ENCODE measurements around the gene COX4I2.
"Not testable (repeated sequence)": the region's sequence is repeated elsewhere in the genome, so short reads cannot be mapped to it uniquely, and the experiment has no call there.

The COX4I2 gene

GRCh38 chr20:31608251-31608945 is 29.3 kb upstream of the COX4I2 start:
- peak; percentile 53 for DNase-seq

DNA sequence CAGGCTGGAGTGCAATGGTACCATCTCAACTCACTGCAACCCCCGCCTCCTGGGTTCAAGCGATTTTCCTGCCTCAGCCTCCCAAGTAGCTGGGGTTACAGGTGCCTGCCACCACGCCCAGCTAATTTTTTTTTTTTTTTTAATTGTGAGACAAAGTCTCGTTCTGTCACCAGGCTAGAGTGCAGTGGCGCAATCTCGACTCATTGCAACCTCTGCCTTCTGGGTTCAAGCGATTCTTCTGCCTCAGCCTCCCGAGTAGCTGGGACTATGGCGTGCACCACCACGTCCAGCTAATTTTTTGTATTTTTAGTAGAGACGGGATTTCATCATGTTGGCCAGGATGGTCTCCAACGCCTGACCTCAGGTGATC is 25.5 kb upstream of the COX4I2 start:
- not testable (repeated sequence) for DNase-seq

GRCh38 chr20:31615416-31615815 is 22.3 kb upstream of the COX4I2 start:
- DNase-seq = no peak

DNA sequence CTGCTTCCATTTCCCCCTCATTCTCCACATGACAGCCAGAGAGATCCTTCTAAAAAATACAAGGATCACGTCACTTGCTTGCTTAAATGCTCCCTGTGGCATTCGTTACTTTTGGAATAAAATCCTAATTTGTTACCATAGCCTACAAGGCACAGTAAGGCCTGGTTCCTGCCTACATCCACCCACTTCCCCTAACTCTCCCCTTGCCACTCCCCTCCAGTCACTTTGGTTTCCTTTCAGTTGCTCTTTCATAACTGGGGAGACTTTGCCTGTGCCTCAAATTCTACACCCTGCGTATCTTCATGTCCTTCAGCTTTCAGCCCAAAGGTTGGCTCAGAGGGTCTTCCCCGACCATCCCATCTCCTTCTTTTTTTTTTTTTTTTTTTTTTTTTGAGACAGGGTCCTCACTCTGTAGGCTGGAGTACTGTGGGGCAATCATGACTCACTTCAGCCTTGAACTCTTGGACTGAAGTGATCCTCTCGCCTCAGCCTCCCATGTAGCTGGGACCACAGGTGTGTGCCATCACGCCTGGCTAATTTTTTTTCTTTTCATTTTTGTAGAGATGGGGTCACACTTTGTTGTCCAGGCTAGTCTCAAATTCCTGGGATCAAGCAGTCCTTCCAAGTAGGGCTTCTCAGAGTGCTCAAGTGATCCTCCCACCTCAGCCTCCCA is 20.1 kb upstream of the COX4I2 start:
- DNase-seq = no peak

- DNase-seq = no peak
Measured at GRCh38 chr20:31620246-31620645, 17.5 kb upstream of the COX4I2 start.

DNA sequence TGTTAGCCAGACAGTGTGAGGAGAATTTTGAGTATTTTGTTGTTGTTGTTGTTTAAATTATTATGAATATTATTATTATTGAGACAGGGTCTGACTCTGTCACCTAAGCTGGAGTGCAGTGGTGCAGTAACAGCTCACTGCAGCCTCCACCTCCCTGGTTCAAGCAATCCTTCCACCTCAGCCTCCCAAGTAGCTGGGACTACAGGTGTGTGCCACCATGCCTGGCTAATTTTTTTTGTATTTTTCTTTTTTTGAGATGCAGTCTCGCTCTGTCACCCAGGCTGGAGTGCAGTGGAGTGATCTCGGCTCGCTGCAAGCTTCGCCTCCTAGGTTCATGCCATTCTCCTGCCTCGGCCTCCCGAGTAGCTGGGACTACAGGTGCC is 14.6 kb upstream of the COX4I2 start:
- DNase-seq = not testable (repeated sequence)

- DNase-seq = not testable (repeated sequence)
Measured at GRCh38 chr20:31626534-31626933, 11.2 kb upstream of the COX4I2 start.

DNA sequence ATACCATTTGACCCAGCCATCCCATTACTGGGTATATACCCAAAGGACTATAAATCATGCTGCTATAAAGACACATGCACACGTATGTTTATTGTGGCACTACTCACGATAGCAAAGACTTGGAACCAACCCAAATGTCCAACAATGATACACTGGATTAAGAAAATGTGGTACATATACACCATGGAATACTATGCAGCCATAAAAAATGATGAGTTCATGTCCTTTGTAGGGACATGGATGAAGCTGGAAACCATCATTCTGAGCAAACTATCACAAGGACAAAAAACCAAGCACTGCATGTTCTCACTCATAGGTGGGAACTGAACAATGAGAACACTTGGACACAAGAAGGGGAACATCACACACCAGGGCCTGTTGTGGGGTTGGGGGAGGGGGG is 9.7 kb upstream of the COX4I2 start:
- not testable (repeated sequence) for DNase-seq

- DNase-seq = no peak
Measured at GRCh38 chr20:31630187-31630790, 7.4 kb upstream of the COX4I2 start.

GRCh38 chr20:31632548-31633338 is 5.0 kb upstream of the COX4I2 start:
- DNase-seq = no peak

DNA sequence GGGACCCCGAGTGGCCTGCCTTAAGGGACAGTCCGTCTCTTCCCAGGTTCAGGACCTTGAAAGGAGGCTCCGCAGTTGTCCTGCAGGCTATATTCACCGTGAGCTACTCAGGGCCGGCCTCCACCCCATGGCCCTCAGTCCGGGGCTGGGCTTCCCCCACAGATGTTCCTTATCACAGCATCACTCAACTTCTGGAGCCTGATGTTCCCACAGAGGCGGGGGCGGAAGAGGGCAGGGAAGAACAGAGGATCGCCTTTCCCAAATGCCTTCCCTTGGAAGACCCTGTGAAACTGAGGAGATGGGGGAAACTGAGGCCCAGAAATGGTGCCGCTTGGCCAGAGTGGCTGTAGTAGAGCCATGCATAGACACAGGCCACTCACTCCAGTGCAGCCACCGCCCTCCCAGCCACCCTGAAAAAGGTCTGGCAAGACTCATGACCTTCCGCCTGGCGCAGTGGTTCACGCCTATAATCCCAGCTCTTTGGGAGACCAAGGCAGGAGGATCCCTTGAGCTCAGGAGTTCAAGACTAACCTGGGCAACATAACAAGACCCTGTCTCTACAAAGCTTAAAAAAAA is 4.3 kb upstream of the COX4I2 start:
- DNase-seq = no peak

DNA sequence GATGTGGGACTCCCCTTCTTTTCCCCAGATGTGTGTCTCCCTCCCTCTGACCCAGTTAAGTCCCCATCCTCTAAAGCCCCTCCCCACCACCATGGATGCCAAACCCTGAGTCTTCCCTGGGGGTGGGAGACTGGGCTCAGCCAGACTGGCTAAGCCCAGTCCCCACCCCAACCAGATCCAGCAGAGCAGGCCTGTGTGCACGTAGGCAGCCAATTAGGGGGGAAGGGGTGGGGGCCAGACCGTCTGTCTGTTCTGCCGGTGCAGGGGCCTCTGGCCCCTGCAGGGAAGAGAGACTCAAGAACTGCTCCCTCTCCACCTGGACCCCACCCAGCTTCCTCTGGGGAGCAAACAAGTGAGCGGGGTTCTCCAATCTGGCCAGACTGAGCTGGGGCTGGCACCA is 605 bp downstream of the COX4I2 start:
- DNase-seq = no peak

DNA sequence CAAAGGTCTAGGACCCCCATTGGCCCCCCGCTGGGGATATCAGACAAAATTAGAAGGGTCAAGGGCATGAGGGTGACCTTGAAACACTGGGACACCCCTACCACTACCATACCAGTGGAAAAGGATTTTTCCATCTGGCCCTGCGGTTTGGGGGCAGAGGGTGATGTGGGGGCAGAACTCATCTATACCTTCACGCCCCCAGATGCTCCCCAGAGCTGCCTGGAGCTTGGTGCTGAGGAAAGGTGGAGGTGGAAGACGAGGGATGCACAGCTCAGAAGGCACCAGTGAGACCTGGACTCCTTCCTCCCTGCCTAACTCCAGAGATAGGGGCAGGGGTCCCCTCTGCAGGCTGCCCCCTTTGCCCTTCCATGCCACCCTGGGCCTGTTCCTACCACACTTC is 1.1 kb downstream of the COX4I2 start:
- no peak for DNase-seq

- DNase-seq = no peak
Measured at GRCh38 chr20:31640259-31640658, 2.5 kb downstream of the COX4I2 start.

GRCh38 chr20:31641391-31641790 is 3.7 kb downstream of the COX4I2 start:
- no peak for DNase-seq

- no peak for DNase-seq
Measured at GRCh38 chr20:31642837-31643236, 5.1 kb downstream of the COX4I2 start.

DNA sequence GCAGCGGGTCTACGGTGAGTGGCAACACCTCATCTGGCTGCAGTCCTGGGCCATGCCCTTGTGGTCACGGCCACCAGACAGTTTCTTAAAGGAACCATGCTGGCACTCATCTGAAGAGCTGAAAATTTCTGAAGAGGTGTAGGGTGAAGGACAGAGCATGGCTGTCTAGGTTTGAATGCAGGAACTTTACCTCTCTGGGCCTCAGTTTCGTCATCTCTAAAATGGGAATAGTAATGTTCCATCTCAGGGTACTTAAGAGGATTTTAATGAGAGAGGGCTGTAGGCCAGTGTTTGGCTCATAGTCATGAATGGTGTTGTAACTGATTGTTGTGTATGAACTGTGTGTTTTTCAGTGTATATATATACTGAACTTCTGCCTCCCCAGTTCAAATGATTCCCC is 5.8 kb downstream of the COX4I2 start:
- no peak for DNase-seq

DNA sequence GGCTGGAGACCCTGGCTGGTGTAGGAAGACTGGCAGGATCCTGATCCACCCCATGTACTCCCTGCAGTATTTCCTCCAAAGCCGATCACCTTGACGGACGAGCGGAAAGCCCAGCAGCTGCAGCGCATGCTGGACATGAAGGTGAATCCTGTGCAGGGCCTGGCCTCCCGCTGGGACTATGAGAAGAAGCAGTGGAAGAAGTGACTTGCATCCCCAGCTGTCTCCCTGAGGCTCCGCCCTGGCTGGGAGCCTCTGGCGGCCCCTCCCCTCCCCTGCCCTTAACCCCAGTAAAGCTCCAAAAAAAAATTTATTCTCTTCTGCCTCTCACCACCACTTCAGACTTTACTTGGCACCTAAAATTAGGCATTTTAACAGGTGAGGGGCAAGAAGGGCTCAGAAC is 7.0 kb downstream of the COX4I2 start:
- DNase-seq = no peak

DNA sequence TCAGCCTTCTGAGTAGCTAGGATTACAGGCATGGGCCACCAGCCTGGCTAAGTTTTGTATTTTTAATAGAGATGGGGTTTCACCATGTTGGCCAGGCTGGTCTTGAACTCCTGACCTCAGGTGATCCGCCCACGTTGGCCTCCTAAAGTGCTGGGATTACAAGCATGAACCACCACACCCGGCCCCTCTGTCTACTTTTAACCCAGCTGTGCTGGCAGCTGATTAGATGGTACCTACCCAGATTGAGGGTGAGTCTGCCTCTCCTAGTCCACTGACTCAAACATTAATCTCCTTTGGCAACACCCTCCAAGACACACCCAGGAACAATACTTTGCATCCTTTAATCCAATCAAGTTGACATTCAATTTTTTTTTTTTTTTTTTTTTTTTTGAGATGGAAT is 10.4 kb downstream of the COX4I2 start:
- not testable (repeated sequence) for DNase-seq

GRCh38 chr20:31652917-31653396 is 15.2 kb downstream of the COX4I2 start:
- DNase-seq = peak; percentile 43

DNA sequence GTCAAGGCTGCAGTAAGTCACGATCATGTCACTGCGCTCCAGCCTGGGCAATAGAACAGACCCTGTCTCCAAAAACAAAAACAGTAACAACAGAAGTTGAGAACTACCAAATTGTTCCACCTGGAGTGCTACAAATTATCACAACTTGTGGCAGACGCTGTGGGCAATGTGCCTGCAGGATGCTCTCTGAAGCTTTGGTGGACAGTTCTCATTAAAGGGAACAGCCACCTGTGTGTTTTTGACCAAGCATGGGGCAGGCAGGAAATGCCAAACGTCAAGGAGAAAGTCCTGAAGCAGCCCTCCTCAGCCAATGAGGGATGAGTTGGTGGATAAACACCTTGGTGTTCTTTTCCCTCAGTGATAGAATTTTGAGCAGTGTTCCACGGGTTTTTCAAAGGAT is 15.8 kb downstream of the COX4I2 start:
- DNase-seq = no peak

GRCh38 chr20:31654534-31654933 is 16.8 kb downstream of the COX4I2 start:
- no peak for DNase-seq
